Mucosa of gallbladder (tissue), 1 donor: Measurements from ENCODE around the gene GPI. TPM values are rescaled to one million over a fixed set of nuclear protein-coding genes. Genes with fewer than 3 reads are reported as not detected.

ENCODE experiments used
- total RNA-seq: library from RNA; stranded (reverse); gene quantifications from one replicate; pipeline ENCODE4 v1.2.1, GENCODE V29; 2021
- donor health status: DM: no; HTN: no; CAD: no.

The GPI gene
- total RNA-seq, 1 donor from 2014 or later: 406 TPM

Other genes starting within 250 kb of the GPI start
- 91.3 TPM for gene LSM14A, start 192.7 kb upstream of the GPI start, total RNA-seq
- 27.7 TPM for gene GARRE1, start 110.6 kb upstream of the GPI start, total RNA-seq
- 5.7 TPM for gene PDCD2L, start 39.2 kb downstream of the GPI start, total RNA-seq
- gene UBA2, start 63.2 kb downstream of the GPI start, total RNA-seq: 55.4 TPM
- 24.0 TPM for gene WTIP, start 116.6 kb downstream of the GPI start, total RNA-seq